ENCODE data around the gene LNP1.
"Not testable (repeated sequence)": the region's sequence is repeated elsewhere in the genome, so short reads cannot be mapped to it uniquely, and the experiment has no call there.

The LNP1 gene

DNA sequence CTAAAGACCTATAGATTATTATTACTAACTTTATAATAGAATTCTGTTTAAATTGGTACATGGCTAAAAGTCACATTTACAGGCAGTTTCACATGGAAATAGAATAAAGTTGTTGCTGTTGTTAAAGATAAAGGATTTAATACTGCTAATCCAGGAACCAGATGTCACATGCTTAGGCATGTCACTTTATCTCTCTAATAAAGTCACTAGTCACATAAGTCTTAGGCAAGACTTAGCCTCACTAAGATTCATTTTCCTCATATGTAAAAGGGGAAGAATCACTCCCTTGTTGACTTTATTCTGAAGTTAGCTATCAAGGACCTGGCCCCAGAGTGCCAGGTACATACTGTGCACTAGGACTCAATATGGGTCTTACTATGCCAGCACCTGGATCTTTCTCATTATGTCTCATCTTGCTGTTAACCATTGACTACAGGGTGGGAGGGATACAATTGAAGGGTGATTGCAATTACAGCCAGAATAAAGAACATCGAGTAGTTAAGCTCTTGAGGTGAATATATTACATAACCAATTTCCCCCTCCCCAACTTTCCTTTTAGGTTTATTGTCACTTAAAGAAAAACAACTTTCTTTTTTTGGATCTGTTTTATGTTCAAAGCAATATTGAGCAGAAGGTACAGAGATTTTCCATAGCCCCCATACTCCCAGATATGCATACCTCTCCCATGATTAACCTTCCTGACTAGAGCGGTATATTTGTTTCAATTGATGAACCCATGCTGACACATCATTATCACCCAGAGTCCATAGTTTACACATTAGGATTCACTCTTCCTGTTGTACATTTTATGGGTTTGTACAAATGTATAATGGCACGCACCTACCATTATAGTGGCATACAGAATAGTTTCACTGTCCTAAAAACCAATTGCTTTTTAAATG is 36.6 kb downstream of the LNP1 start:
- DNase-seq: peak; percentile 18

DNA sequence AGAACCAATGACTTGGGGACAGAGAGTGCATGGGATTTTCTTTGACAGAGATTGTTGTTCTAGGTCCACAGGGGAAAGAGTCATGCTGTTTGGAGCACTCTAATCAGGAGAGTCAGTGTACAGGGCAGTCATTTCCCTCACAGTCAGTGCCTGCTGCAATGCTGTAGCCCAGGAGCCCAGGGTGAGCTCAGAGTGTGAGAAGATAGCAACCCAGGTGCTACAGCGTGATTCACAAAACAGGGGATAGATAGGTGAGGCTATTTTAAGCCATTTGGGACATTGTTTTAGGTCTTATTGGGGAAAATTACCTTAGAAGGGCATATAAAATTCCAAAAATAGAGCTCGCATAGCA is 37.3 kb downstream of the LNP1 start:
- peak; percentile 3 for DNase-seq

GRCh38 chr3:100440895-100441294 is 39.6 kb downstream of the LNP1 start:
- no peak for DNase-seq

DNA sequence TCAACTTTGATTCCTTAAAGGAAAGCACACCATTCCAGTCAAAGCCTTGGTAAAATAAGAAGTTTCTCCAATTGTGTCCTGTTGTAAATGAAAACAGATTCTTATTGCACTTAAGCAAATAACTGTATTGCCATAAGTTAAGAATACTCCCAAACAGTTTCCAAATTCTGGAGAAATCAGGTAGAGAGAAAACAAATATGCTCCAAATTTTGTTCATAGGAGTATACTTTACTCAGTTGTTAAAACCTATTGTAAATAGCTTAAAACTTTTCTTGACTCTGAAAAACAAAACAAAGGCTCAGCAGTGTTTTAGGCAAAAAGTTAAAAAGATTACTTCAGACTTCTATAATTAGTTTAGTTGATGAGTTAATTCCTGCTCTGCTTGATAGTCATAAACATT is 42.4 kb downstream of the LNP1 start:
- DNase-seq: no peak

DNA sequence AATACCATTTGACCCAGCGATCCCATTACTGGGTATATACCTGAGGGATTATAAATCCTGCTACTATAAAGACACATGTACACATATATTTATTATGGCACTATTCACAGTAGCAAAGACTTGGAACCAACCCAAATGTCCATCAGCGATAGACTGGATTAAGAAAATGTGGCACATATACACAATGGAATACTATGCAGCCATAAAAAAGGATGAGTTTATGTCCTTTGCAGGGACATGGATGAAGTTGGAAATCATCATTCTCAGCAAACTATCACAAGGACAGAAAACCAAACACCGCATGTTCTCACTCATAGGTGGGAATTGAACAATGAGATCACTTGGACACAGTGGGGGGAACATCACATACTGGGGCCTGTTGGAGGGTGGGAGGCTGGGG is 45.7 kb downstream of the LNP1 start:
- not testable (repeated sequence) for DNase-seq

DNA sequence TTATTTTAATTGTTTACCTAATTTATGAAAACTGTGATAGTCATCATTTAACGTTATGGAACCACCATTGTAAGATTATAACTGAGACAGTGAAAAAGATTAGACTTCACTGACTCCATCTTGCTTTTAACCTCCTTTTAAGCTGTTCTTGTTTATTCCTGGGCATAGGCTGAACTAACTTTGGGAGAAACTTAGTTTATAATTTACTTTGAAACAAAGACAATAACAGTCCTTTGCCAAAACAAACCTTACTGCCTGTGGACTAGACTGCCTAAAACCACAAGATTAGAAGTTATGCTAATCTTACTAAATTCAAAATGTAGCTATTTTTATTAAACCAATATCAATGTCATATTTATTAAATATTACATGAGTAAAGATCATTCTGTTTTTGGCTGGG is 46.7 kb downstream of the LNP1 start:
- no peak for DNase-seq

GRCh38 chr3:100449214-100449613 is 47.9 kb downstream of the LNP1 start:
- no peak for DNase-seq

DNA sequence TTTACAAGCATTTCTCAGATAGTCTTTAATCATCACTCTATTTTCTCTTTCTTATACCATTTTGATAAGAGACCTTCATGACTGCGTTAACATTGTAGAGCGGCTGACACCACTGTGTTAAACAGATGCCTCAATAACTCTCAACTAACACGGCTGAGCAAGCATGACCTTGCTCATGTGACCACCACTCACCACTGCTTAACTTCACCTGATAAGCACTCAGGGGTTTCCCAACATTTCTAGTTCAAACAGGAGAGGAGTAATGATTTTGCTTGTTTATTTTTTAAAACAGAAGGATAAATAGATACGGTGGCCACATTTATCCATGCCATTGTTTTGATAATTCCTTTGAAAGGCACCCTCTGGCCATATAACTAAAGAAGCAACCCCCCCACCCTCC is 53.3 kb downstream of the LNP1 start:
- no peak for DNase-seq

- no peak for DNase-seq
These were observed 54.7 kb downstream of the LNP1 start for GRCh38 chr3:100455841-100456550.

DNA sequence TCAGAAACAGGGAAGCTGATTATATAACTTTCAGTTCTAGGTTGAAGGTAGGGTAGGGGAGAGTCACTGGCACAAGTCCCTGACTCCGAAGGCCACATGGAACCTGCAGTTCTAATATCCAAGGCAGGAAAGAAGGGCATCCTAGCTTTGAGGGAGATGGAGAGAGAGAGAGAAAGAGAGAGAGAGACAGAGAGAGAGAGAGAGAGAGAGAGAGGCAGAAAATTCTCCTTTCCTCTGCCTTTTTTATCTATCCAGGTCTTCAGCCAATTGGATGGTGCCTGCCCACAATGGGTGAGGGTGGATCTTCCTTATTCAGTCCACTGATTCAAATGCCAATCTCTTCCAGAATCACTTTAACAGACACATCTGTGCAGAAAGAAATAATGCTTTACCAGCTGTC is 55.4 kb downstream of the LNP1 start:
- no peak for DNase-seq

- no peak for DNase-seq
These were observed 56.5 kb downstream of the LNP1 start for GRCh38 chr3:100457811-100458210.

GRCh38 chr3:100458814-100459213 is 57.5 kb downstream of the LNP1 start:
- DNase-seq: no peak

- peak; percentile 62 for DNase-seq
These were observed 61.7 kb downstream of the LNP1 start for GRCh38 chr3:100463002-100463401.

GRCh38 chr3:100463646-100464155 is 62.4 kb downstream of the LNP1 start:
- DNase-seq: no peak

DNA sequence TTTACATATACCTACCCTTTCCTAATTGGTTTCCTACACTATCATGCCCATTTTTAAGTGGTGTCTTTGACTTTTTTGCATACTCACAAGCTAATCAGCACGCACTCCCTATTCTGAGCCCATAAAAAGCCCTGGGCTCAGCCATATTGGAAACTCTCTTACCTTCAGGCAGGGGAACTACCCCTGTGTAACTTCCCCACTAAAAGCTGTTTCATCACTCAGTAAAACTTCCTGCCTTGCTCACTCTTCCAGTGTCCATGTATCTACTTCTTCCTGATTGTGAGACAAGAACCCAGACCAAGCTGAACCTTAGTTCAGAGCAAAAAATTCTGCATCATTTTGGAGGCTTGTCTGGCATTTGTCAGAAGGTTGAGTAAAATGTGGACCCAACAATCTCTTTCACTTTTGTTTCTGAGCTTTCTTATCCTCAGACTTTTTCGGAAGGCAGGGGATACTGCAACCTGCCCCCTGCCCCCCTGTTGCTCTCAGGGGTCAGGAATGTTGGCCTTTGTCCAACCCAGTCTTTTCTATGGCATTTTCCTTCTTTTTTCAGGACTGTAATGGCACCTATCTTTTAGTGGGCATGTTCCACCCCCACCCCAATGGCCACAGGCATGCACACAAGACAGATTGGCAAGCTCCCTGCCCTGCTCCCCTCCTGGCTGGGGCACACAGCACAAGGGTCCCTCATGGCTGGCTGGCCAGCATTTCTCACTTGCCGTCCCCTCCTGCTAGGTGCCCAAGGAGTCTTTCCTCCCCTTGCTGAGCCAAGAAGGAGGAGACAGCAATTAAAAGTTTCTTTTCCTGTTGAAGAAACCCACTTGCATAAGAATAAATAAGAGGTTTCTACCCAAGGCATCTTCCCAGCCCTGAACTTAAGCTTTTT is 64.8 kb downstream of the LNP1 start:
- DNase-seq: no peak

- DNase-seq: no peak
These were observed 65.8 kb downstream of the LNP1 start for GRCh38 chr3:100467133-100467532.

DNA sequence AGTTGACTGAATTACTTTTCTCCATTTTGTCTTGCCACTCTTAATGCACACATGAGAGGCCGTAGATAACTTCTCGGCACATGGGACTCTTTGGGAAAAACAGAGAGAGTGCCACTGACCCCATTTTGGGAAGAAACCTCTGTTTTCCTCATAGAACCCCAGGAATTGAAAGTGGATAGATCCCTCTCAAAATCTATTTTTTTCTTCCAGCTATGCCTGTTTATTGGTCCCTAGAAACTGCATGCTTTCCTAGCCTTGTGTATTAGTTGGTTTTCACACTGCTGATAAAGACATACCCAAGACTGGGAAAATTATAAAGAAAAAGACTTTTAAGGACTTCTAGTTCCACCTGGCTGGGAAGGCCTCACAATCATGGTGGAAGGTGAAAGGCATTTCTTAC is 67.3 kb downstream of the LNP1 start:
- no peak for DNase-seq

- no peak for DNase-seq
These were observed 69.6 kb downstream of the LNP1 start for GRCh38 chr3:100470951-100471350.

- DNase-seq: no peak
These were observed 70.1 kb downstream of the LNP1 start for GRCh38 chr3:100471444-100471843.

GRCh38 chr3:100477851-100478360 is 76.6 kb downstream of the LNP1 start:
- not testable (repeated sequence) for DNase-seq

DNA sequence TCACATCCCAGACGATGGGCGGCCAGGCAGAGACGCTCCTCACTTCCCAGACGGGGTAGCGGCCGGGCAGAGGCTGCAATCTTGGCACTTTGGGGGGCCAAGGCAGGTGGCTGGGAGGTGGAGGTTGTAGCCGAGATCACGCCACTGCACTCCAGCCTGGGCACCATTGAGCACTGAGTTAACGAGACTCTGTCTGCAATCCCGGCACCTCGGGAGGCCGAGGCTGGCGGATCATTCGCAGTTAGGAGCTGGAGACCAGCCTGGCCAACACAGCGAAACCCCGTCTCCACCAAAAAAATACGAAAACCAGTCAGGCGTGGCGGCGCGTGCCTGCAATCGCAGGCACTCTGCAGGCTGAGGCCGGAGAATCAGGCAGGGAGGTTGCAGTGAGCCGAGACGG is 77.2 kb downstream of the LNP1 start:
- not testable (repeated sequence) for DNase-seq

DNA sequence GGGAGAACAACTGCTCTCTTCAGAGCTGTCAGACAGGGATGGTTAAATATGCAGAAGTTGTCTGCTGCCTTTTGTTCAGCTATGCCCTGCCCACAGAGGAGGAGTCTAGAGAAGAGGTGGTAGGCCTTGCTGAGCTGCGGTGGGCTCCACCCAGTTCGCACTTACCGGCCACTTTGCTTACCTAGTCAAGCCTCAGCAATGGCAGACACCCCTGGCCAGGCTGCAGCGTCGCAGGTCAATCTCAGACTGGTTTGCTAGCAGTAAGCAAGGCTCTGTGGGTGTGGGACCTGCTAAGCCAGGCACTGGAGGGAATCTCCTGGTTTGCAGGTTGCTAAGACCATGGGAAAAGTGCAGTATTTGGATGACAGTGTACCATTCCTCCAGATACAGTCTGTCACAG is 78.7 kb downstream of the LNP1 start:
- DNase-seq: no peak

GRCh38 chr3:100482176-100482575 is 80.8 kb downstream of the LNP1 start:
- no peak for DNase-seq
